ENCODE results near the gene NAV2.

The NAV2 gene

GRCh38 chr11:20021212-20021611, 308.6 kb downstream of the NAV2 start:
- DNase-seq (ENCODE audit: low read depth): no peak
- TF ChIP-seq CTCF (IDR thresholded peaks at IDR 0.05; ENCODE audit: low read depth, low read length, missing control alignments): no peak
- H3K4me3 ChIP-seq (ENCODE audit: low read depth, low read length): no peak overlapping the region

GRCh38 chr11:20021771-20022362, 309.2 kb downstream of the NAV2 start:
- DNase-seq (ENCODE audit: low read depth): no peak
- no peak overlapping the region for H3K4me3 ChIP-seq (ENCODE audit: low read depth, low read length)
- no peak for TF ChIP-seq CTCF (IDR thresholded peaks at IDR 0.05; ENCODE audit: low read depth, low read length, missing control alignments)

GRCh38 chr11:20022363-20023081, 309.9 kb downstream of the NAV2 start:
- TF ChIP-seq CTCF (IDR thresholded peaks at IDR 0.05; ENCODE audit: low read depth, low read length, missing control alignments): no peak
- H3K4me3 ChIP-seq (ENCODE audit: low read depth, low read length): no peak overlapping the region
- no peak for DNase-seq (ENCODE audit: low read depth)

- no peak overlapping the region for H3K4me3 ChIP-seq (ENCODE audit: low read depth, low read length)
- DNase-seq (ENCODE audit: low read depth): no peak
- no peak for TF ChIP-seq CTCF (IDR thresholded peaks at IDR 0.05; ENCODE audit: low read depth, low read length, missing control alignments)
These were observed 310.4 kb downstream of the NAV2 start for GRCh38 chr11:20023082-20023426.

- no peak for TF ChIP-seq CTCF (IDR thresholded peaks at IDR 0.05; ENCODE audit: low read depth, low read length, missing control alignments)
- DNase-seq (ENCODE audit: low read depth): no peak
- H3K4me3 ChIP-seq (ENCODE audit: low read depth, low read length): no peak overlapping the region
These were observed 311.7 kb downstream of the NAV2 start for GRCh38 chr11:20024172-20024935.

- no peak for TF ChIP-seq CTCF (IDR thresholded peaks at IDR 0.05; ENCODE audit: low read depth, low read length, missing control alignments)
- no peak for DNase-seq (ENCODE audit: low read depth)
- H3K4me3 ChIP-seq (ENCODE audit: low read depth, low read length): no peak overlapping the region
These were observed 312.7 kb downstream of the NAV2 start for GRCh38 chr11:20025332-20025840.
